ENCODE results near the gene SMURF1. TPM values are rescaled to one million over a fixed set of nuclear protein-coding genes. Genes with fewer than 3 reads are reported as not detected.

The SMURF1 gene
- total RNA-seq, 1 donor: 23.5 TPM

- Histone ChIP-seq H2AFZ (ENCODE audit: low read length) (no peak overlapping the region), H3K4me1 (ENCODE audit: insufficient read depth, low read length) (peaks cover 65% of the 10 kb centered on the region), H3K79me2 (ENCODE audit: insufficient read depth, low read length) (peaks cover 92% of the 10 kb centered on the region), H3K27me3 (ENCODE audit: insufficient read depth, low read length) (no peaks in the 10 kb centered on the region), H3K36me3 (ENCODE audit: insufficient read depth, low read length) (no peaks in the 10 kb centered on the region), H3K27ac (ENCODE audit: low read depth, low read length) (peak overlapping the region; percentile 84), H4K20me1 (ENCODE audit: insufficient read depth, low read length) (peaks cover 53% of the 10 kb centered on the region), H3K4me2 (ENCODE audit: insufficient read depth, low read length) (peak overlapping the region; percentile 8), H3K4me3 (ENCODE audit: insufficient read depth, low read length) (no peak overlapping the region), H3K9me3 (ENCODE audit: low read depth, low read length) (no peaks in the 10 kb centered on the region)
- no peak for DNase-seq (ENCODE audit: insufficient read length, low spot score, missing footprints)
- no peak for TF ChIP-seq CTCF (IDR thresholded peaks at IDR 0.05; ENCODE audit: extremely low read depth, low read depth, low read length)
These were observed 19.0 kb downstream of the SMURF1 start for GRCh38 chr7:99124751-99125504.

- H2AFZ ChIP-seq (ENCODE audit: low read length): no peak overlapping the region
- TF ChIP-seq CTCF (IDR thresholded peaks at IDR 0.05; ENCODE audit: extremely low read depth, low read depth, low read length): no peak
- peak overlapping the region; percentile 84 for H3K27ac ChIP-seq (ENCODE audit: low read depth, low read length)
- no peak for DNase-seq (ENCODE audit: insufficient read length, low spot score, missing footprints)
- peaks cover 92% of the 10 kb centered on the region for H3K79me2 ChIP-seq (ENCODE audit: insufficient read depth, low read length)
- peaks cover 7% of the 10 kb centered on the region for H3K36me3 ChIP-seq (ENCODE audit: insufficient read depth, low read length)
- no peak overlapping the region for H3K4me3 ChIP-seq (ENCODE audit: insufficient read depth, low read length)
- peak overlapping the region; percentile 12 for H3K4me2 ChIP-seq (ENCODE audit: insufficient read depth, low read length)
- no peaks in the 10 kb centered on the region for H3K9me3 ChIP-seq (ENCODE audit: low read depth, low read length)
- no peaks in the 10 kb centered on the region for H3K27me3 ChIP-seq (ENCODE audit: insufficient read depth, low read length)
- peaks cover 51% of the 10 kb centered on the region for H4K20me1 ChIP-seq (ENCODE audit: insufficient read depth, low read length)
- H3K4me1 ChIP-seq (ENCODE audit: insufficient read depth, low read length): peaks cover 65% of the 10 kb centered on the region
These were observed 19.7 kb downstream of the SMURF1 start for GRCh38 chr7:99124236-99124635.

- Histone ChIP-seq H4K20me1 (ENCODE audit: insufficient read depth, low read length) (peaks cover 44% of the 10 kb centered on the region), H3K79me2 (ENCODE audit: insufficient read depth, low read length) (peaks cover 92% of the 10 kb centered on the region), H3K36me3 (ENCODE audit: insufficient read depth, low read length) (peaks cover 7% of the 10 kb centered on the region), H2AFZ (ENCODE audit: low read length) (no peak overlapping the region), H3K4me2 (ENCODE audit: insufficient read depth, low read length) (peak overlapping the region; percentile 12), H3K9me3 (ENCODE audit: low read depth, low read length) (no peaks in the 10 kb centered on the region), H3K27ac (ENCODE audit: low read depth, low read length) (peak overlapping the region; percentile 84), H3K4me1 (ENCODE audit: insufficient read depth, low read length) (peaks cover 62% of the 10 kb centered on the region), H3K4me3 (ENCODE audit: insufficient read depth, low read length) (no peak overlapping the region), H3K27me3 (ENCODE audit: insufficient read depth, low read length) (no peaks in the 10 kb centered on the region)
- DNase-seq (ENCODE audit: insufficient read length, low spot score, missing footprints): peak; percentile 43
- no peak for TF ChIP-seq CTCF (IDR thresholded peaks at IDR 0.05; ENCODE audit: extremely low read depth, low read depth, low read length)
These were observed 20.3 kb downstream of the SMURF1 start for GRCh38 chr7:99123571-99124033.

GRCh38 chr7:99122762-99123161 is 21.1 kb downstream of the SMURF1 start:
- Histone ChIP-seq H3K4me3 (ENCODE audit: insufficient read depth, low read length) (no peak overlapping the region), H2AFZ (ENCODE audit: low read length) (no peak overlapping the region), H3K79me2 (ENCODE audit: insufficient read depth, low read length) (peaks cover 92% of the 10 kb centered on the region), H3K4me1 (ENCODE audit: insufficient read depth, low read length) (peaks cover 54% of the 10 kb centered on the region), H3K27ac (ENCODE audit: low read depth, low read length) (peak overlapping the region; percentile 84), H3K27me3 (ENCODE audit: insufficient read depth, low read length) (no peaks in the 10 kb centered on the region), H3K4me2 (ENCODE audit: insufficient read depth, low read length) (no peak overlapping the region), H3K9me3 (ENCODE audit: low read depth, low read length) (no peaks in the 10 kb centered on the region), H3K36me3 (ENCODE audit: insufficient read depth, low read length) (peaks cover 7% of the 10 kb centered on the region), H4K20me1 (ENCODE audit: insufficient read depth, low read length) (peaks cover 43% of the 10 kb centered on the region)
- no peak for TF ChIP-seq CTCF (IDR thresholded peaks at IDR 0.05; ENCODE audit: extremely low read depth, low read depth, low read length)
- no peak for DNase-seq (ENCODE audit: insufficient read length, low spot score, missing footprints)
